ENCODE measurements around the gene KLHL1. TPM values are rescaled to one million over a fixed set of nuclear protein-coding genes. Genes with fewer than 3 reads are reported as not detected.
A peak's percentile ranks its signal among the peaks of the same experiment; 100 is the strongest.

KLHL1 gene
- total RNA-seq, 8 experiments from 2014 or later: 0.17 to 14.5 (median 7.5) TPM; not detected in 1

GRCh38 chr13:69912630-69913029 lies 195.6 kb downstream of the KLHL1 start:
- no peak overlapping the region for H3K27ac ChIP-seq
- 0 to 80% (median 29%) methylated on average over 1 to 2 of the region's 2 CpGs; no CpG with 5 or more reads in 2 of the 10 experiments for WGBS, 10 experiments
- ATAC-seq (replicated peaks in 6 of 8): no peak
- peaks cover 0 to 2% of the 10 kb centered on the region in 2 donors for H3K4me1 ChIP-seq (replicated peaks in 1 of 2)
- in situ Hi-C loops (cut with MboI; ENCODE audit: low pct_unique_long_range_greater_than_20kb in 2 of 9, low sequenced_read_pairs in 9 of 9, unreplicated experiment in 9 of 9): no loop called here
- H3K4me3 ChIP-seq: no peak overlapping the region

- ATAC-seq (replicated peaks in 6 of 8): no peak
- H3K4me3 ChIP-seq: no peak overlapping the region
- H3K4me1 ChIP-seq (replicated peaks in 1 of 2): peaks cover 0 to 2% of the 10 kb centered on the region in 2 donors
- in situ Hi-C loops (cut with MboI; ENCODE audit: low pct_unique_long_range_greater_than_20kb in 2 of 9, low sequenced_read_pairs in 9 of 9, unreplicated experiment in 9 of 9): no loop called here
- no peak overlapping the region for H3K27ac ChIP-seq
Measured at GRCh38 chr13:69910800-69911199, 197.5 kb downstream of the KLHL1 start.

- Histone ChIP-seq H3K27ac (no peak overlapping the region), H3K4me1 (replicated peaks in 1 of 2) (no peaks in the 10 kb centered on the region), H3K4me3 (no peak overlapping the region)
- ATAC-seq (replicated peaks in 6 of 8): no peak
- in situ Hi-C loops (cut with MboI; ENCODE audit: low pct_unique_long_range_greater_than_20kb in 2 of 9, low sequenced_read_pairs in 9 of 9, unreplicated experiment in 9 of 9): no loop called here
Measured at GRCh38 chr13:69904784-69905183, 203.5 kb downstream of the KLHL1 start.

GRCh38 chr13:69903081-69903480 lies 205.2 kb downstream of the KLHL1 start:
- no peak for ATAC-seq (replicated peaks in 6 of 8)
- Histone ChIP-seq H3K4me1 (replicated peaks in 1 of 2) (no peaks in the 10 kb centered on the region), H3K27ac (no peak overlapping the region), H3K4me3 (no peak overlapping the region)
- 21 to 100% (median 79%) methylated on average over 2 of the region's 2 CpGs; no CpG with 5 or more reads in 2 of the 10 experiments for WGBS, 10 experiments
- in situ Hi-C loops (cut with MboI; ENCODE audit: low pct_unique_long_range_greater_than_20kb in 2 of 9, low sequenced_read_pairs in 9 of 9, unreplicated experiment in 9 of 9): no loop called here

- 0 to 89% (median 23%) methylated on average over 1 of the region's 1 CpG; no CpG with 5 or more reads in 3 of the 10 experiments for WGBS, 10 experiments
- in situ Hi-C loops (cut with MboI; ENCODE audit: low pct_unique_long_range_greater_than_20kb in 2 of 9, low sequenced_read_pairs in 9 of 9, unreplicated experiment in 9 of 9): no loop called here
- no peak overlapping the region for H3K4me3 ChIP-seq
- no peak for ATAC-seq (replicated peaks in 6 of 8)
- no peaks in the 10 kb centered on the region for H3K4me1 ChIP-seq (replicated peaks in 1 of 2)
- no peak overlapping the region for H3K27ac ChIP-seq
Measured at GRCh38 chr13:69882451-69882850, 225.8 kb downstream of the KLHL1 start.

- Histone ChIP-seq H3K4me3 (no peak overlapping the region), H3K27ac (no peak overlapping the region), H3K4me1 (replicated peaks in 1 of 2) (no peaks in the 10 kb centered on the region)
- in situ Hi-C loops (cut with MboI; ENCODE audit: low pct_unique_long_range_greater_than_20kb in 2 of 9, low sequenced_read_pairs in 9 of 9, unreplicated experiment in 9 of 9): no loop called here
- 0 to 100% (median 63%) methylated on average over 1 of the region's 1 CpG; no CpG with 5 or more reads in 2 of the 10 experiments for WGBS, 10 experiments
- no peak for ATAC-seq (replicated peaks in 6 of 8)
Measured at GRCh38 chr13:69879936-69880335, 228.3 kb downstream of the KLHL1 start.

GRCh38 chr13:69872321-69873047 lies 235.8 kb downstream of the KLHL1 start:
- Histone ChIP-seq H3K4me3 (no peak overlapping the region), H3K4me1 (replicated peaks in 1 of 2) (peaks cover 0 to 3% of the 10 kb centered on the region in 2 donors), H3K27ac (no peak overlapping the region)
- in situ Hi-C loops (cut with MboI; ENCODE audit: low pct_unique_long_range_greater_than_20kb in 2 of 9, low sequenced_read_pairs in 9 of 9, unreplicated experiment in 9 of 9): loop anchor here in 2 of 9 experiments (25.0 kb wide), 1 partner anchor 335 kb away; no protein-coding TSS in a partner anchor
- ATAC-seq (replicated peaks in 6 of 8): peak; percentile 52 to 95 (median 78)
- WGBS, 10 experiments: 0 to 75% (median 26%) methylated on average over 1 to 4 of the region's 4 CpGs; no CpG with 5 or more reads in 6 of the 10 experiments

GRCh38 chr13:69866555-69866954 lies 241.7 kb downstream of the KLHL1 start:
- no peak overlapping the region for H3K27ac ChIP-seq
- H3K4me3 ChIP-seq: no peak overlapping the region
- in situ Hi-C loops (cut with MboI; ENCODE audit: low pct_unique_long_range_greater_than_20kb in 2 of 9, low sequenced_read_pairs in 9 of 9, unreplicated experiment in 9 of 9): loop anchor here in 2 of 9 experiments (25.0 kb wide), 1 partner anchor 329 kb away; no protein-coding TSS in a partner anchor
- peaks cover 0 to 10% of the 10 kb centered on the region in 2 donors for H3K4me1 ChIP-seq (replicated peaks in 1 of 2)
- ATAC-seq (replicated peaks in 6 of 8): no peak
- 18 to 100% (median 73%) methylated on average over 2 to 4 of the region's 4 CpGs for WGBS, 10 experiments

GRCh38 chr13:69857183-69857821 lies 250.9 kb downstream of the KLHL1 start:
- Histone ChIP-seq H3K27ac (no peak overlapping the region), H3K4me1 (replicated peaks in 1 of 2) (no peaks in the 10 kb centered on the region), H3K4me3 (no peak overlapping the region)
- 0 to 14% (median 6%) methylated on average over 2 to 4 of the region's 4 CpGs for WGBS, 10 experiments
- ATAC-seq (replicated peaks in 6 of 8): peak in 5 of 8 experiments; percentile 27 to 71 (median 43)
- in situ Hi-C loops (cut with MboI; ENCODE audit: low pct_unique_long_range_greater_than_20kb in 2 of 9, low sequenced_read_pairs in 9 of 9, unreplicated experiment in 9 of 9): loop anchor here in 2 of 9 experiments (25.0 kb wide), 1 partner anchor 320 kb away; no protein-coding TSS in a partner anchor

- Histone ChIP-seq H3K27ac (no peak overlapping the region), H3K4me1 (replicated peaks in 1 of 2) (no peaks in the 10 kb centered on the region), H3K4me3 (no peak overlapping the region)
- 0 to 54% (median 37%) methylated on average over 2 to 3 of the region's 3 CpGs; no CpG with 5 or more reads in 2 of the 10 experiments for WGBS, 10 experiments
- in situ Hi-C loops (cut with MboI; ENCODE audit: low pct_unique_long_range_greater_than_20kb in 2 of 9, low sequenced_read_pairs in 9 of 9, unreplicated experiment in 9 of 9): loop anchor here in 2 of 9 experiments (25.0 kb wide), 1 partner anchor 319 kb away; no protein-coding TSS in a partner anchor
- ATAC-seq (replicated peaks in 6 of 8): no peak
Measured at GRCh38 chr13:69856331-69856730, 251.9 kb downstream of the KLHL1 start.

- in situ Hi-C loops (cut with MboI; ENCODE audit: low pct_unique_long_range_greater_than_20kb in 2 of 9, low sequenced_read_pairs in 9 of 9, unreplicated experiment in 9 of 9): no loop called here
- Histone ChIP-seq H3K4me3 (no peak overlapping the region), H3K4me1 (replicated peaks in 1 of 2) (no peaks in the 10 kb centered on the region), H3K27ac (no peak overlapping the region)
- WGBS, 10 experiments: 29 to 100% (median 100%) methylated on average over 1 of the region's 2 CpGs; no CpG with 5 or more reads in 5 of the 10 experiments
- no peak for ATAC-seq (replicated peaks in 6 of 8)
Measured at GRCh38 chr13:69828527-69828926, 279.7 kb downstream of the KLHL1 start.

- H3K4me1 ChIP-seq (replicated peaks in 1 of 2): peaks cover 0 to 18% of the 10 kb centered on the region in 2 donors
- 0 to 100% (median 84%) methylated on average over 4 to 6 of the region's 6 CpGs; no CpG with 5 or more reads in 1 of the 10 experiments for WGBS, 10 experiments
- H3K4me3 ChIP-seq: no peak overlapping the region
- H3K27ac ChIP-seq: no peak overlapping the region
- no peak for ATAC-seq (replicated peaks in 6 of 8)
- in situ Hi-C loops (cut with MboI; ENCODE audit: low pct_unique_long_range_greater_than_20kb in 2 of 9, low sequenced_read_pairs in 9 of 9, unreplicated experiment in 9 of 9): no loop called here
Measured at GRCh38 chr13:69820180-69820579, 288.1 kb downstream of the KLHL1 start.

- in situ Hi-C loops (cut with MboI; ENCODE audit: low pct_unique_long_range_greater_than_20kb in 2 of 9, low sequenced_read_pairs in 9 of 9, unreplicated experiment in 9 of 9): no loop called here
- Histone ChIP-seq H3K4me1 (replicated peaks in 1 of 2) (peaks cover 0 to 18% of the 10 kb centered on the region in 2 donors), H3K27ac (no peak overlapping the region), H3K4me3 (no peak overlapping the region)
- peak in 4 of 8 experiments; percentile 18 to 93 (median 32) for ATAC-seq (replicated peaks in 6 of 8)
Measured at GRCh38 chr13:69817333-69817869, 290.9 kb downstream of the KLHL1 start.
